ENCODE results near the gene CNOT6L.

The CNOT6L gene

GRCh38 chr4:77692847-77693432 is 126.2 kb downstream of the CNOT6L start:
- H3K9ac ChIP-seq (ENCODE audit: low read length) = no peak overlapping the region
- no peak overlapping the region for H3K4me3 ChIP-seq (ENCODE audit: low read length)
- H3K79me2 ChIP-seq (ENCODE audit: low read length) = no peaks in the 10 kb centered on the region
- H3K36me3 ChIP-seq (replicated peaks; ENCODE audit: insufficient read depth, low read length) = no peaks in the 10 kb centered on the region
- H3K4me1 ChIP-seq (ENCODE audit: low read length) = no peaks in the 10 kb centered on the region
- H3F3A ChIP-seq (ENCODE audit: insufficient read depth, low read length) = no peaks in the 10 kb centered on the region
- DNase-seq = no peak
- H3K27ac ChIP-seq (ENCODE audit: low read length) = no peak overlapping the region
- no peaks in the 10 kb centered on the region for H3K27me3 ChIP-seq (replicated peaks; ENCODE audit: insufficient read depth, low read length)
- no peak overlapping the region for H2AFZ ChIP-seq (ENCODE audit: low read length)
- no peaks in the 10 kb centered on the region for H3K9me2 ChIP-seq (replicated peaks; ENCODE audit: insufficient read depth, low read length)
- no peak for TF ChIP-seq CTCF (IDR thresholded peaks at IDR 0.05; ENCODE audit: low read length)
- TF ChIP-seq EZH2phosphoT487 (IDR thresholded peaks at IDR 0.05; ENCODE audit: low read length) = no peak
- no peak for TF ChIP-seq EZH2 (optimal IDR thresholded peaks at IDR 0.05; ENCODE audit: low read depth, low read length)
- H3K4me2 ChIP-seq (ENCODE audit: low read depth, low read length) = no peak overlapping the region
- no peaks in the 10 kb centered on the region for H4K20me1 ChIP-seq (ENCODE audit: insufficient read depth, low read length)
- H3K9me3 ChIP-seq (replicated peaks; ENCODE audit: insufficient read depth, low read length) = no peaks in the 10 kb centered on the region

GRCh38 chr4:77681792-77682191 is 137.4 kb downstream of the CNOT6L start:
- Histone ChIP-seq H3K9me2 (replicated peaks; ENCODE audit: insufficient read depth, low read length) (no peaks in the 10 kb centered on the region), H3K4me2 (ENCODE audit: low read depth, low read length) (no peak overlapping the region)

GRCh38 chr4:77676842-77677241 is 142.3 kb downstream of the CNOT6L start:
- H3K4me3 ChIP-seq (ENCODE audit: low read length) = no peak overlapping the region
- no peaks in the 10 kb centered on the region for H3K9me3 ChIP-seq (replicated peaks; ENCODE audit: insufficient read depth, low read length)
- H4K20me1 ChIP-seq (ENCODE audit: insufficient read depth, low read length) = no peaks in the 10 kb centered on the region
- H3K9me2 ChIP-seq (replicated peaks; ENCODE audit: insufficient read depth, low read length) = no peaks in the 10 kb centered on the region
- H3K4me1 ChIP-seq (ENCODE audit: low read length) = no peaks in the 10 kb centered on the region
- H3K4me2 ChIP-seq (ENCODE audit: low read depth, low read length) = no peak overlapping the region
- TF ChIP-seq CTCF (IDR thresholded peaks at IDR 0.05; ENCODE audit: low read length) = no peak
- no peak for TF ChIP-seq EZH2 (optimal IDR thresholded peaks at IDR 0.05; ENCODE audit: low read depth, low read length)
- TF ChIP-seq EZH2phosphoT487 (IDR thresholded peaks at IDR 0.05; ENCODE audit: low read length) = no peak
- H3F3A ChIP-seq (ENCODE audit: insufficient read depth, low read length) = no peaks in the 10 kb centered on the region
- no peak overlapping the region for H3K27ac ChIP-seq (ENCODE audit: low read length)
- H3K9ac ChIP-seq (ENCODE audit: low read length) = no peak overlapping the region
- H3K36me3 ChIP-seq (replicated peaks; ENCODE audit: insufficient read depth, low read length) = no peaks in the 10 kb centered on the region
- H3K79me2 ChIP-seq (ENCODE audit: low read length) = no peaks in the 10 kb centered on the region
- no peaks in the 10 kb centered on the region for H3K27me3 ChIP-seq (replicated peaks; ENCODE audit: insufficient read depth, low read length)
- DNase-seq = no peak
- H2AFZ ChIP-seq (ENCODE audit: low read length) = no peak overlapping the region

More at GRCh38 chr4:77681792-77682191, 137.4 kb downstream of the CNOT6L start:
- no peak overlapping the region for H3K9ac ChIP-seq (ENCODE audit: low read length)
- H3K27ac ChIP-seq (ENCODE audit: low read length) = no peak overlapping the region
- H3K36me3 ChIP-seq (replicated peaks; ENCODE audit: insufficient read depth, low read length) = no peaks in the 10 kb centered on the region
- H4K20me1 ChIP-seq (ENCODE audit: insufficient read depth, low read length) = no peaks in the 10 kb centered on the region
- no peak overlapping the region for H3K4me3 ChIP-seq (ENCODE audit: low read length)
- H2AFZ ChIP-seq (ENCODE audit: low read length) = no peak overlapping the region
- no peak for DNase-seq
- H3K79me2 ChIP-seq (ENCODE audit: low read length) = no peaks in the 10 kb centered on the region
- no peaks in the 10 kb centered on the region for H3K27me3 ChIP-seq (replicated peaks; ENCODE audit: insufficient read depth, low read length)
- no peaks in the 10 kb centered on the region for H3K9me3 ChIP-seq (replicated peaks; ENCODE audit: insufficient read depth, low read length)
- no peaks in the 10 kb centered on the region for H3F3A ChIP-seq (ENCODE audit: insufficient read depth, low read length)
- no peaks in the 10 kb centered on the region for H3K4me1 ChIP-seq (ENCODE audit: low read length)
- TF ChIP-seq EZH2 (optimal IDR thresholded peaks at IDR 0.05; ENCODE audit: low read depth, low read length) (no peak), CTCF (IDR thresholded peaks at IDR 0.05; ENCODE audit: low read length) (no peak), EZH2phosphoT487 (IDR thresholded peaks at IDR 0.05; ENCODE audit: low read length) (no peak)
